CD4-positive, alpha-beta T cell treated with Interleukin-21 for 1 hour (primary cell): ENCODE measurements around the gene GPR176.
"Not testable (repeated sequence)": the region's sequence is repeated elsewhere in the genome, so short reads cannot be mapped to it uniquely, and the experiment has no call there.

ENCODE experiments used
- DNase-seq: peaks from one replicate; pipeline ENCODE4 v3.0.0-alpha.2; 2020

Gene GPR176

GRCh38 chr15:39934397-39935071 is 14.5 kb upstream of the GPR176 start:
- no peak for DNase-seq

GRCh38 chr15:39931615-39932014 is 11.5 kb upstream of the GPR176 start:
- no peak for DNase-seq

GRCh38 chr15:39926526-39926925 is 6.5 kb upstream of the GPR176 start:
- no peak for DNase-seq

GRCh38 chr15:39925112-39925842 is 5.2 kb upstream of the GPR176 start:
- no peak for DNase-seq

GRCh38 chr15:39924437-39924836 is 4.4 kb upstream of the GPR176 start:
- no peak for DNase-seq

- no peak for DNase-seq
These were observed 2.5 kb upstream of the GPR176 start for GRCh38 chr15:39922462-39923092.

- no peak for DNase-seq
These were observed 1.2 kb upstream of the GPR176 start for GRCh38 chr15:39921274-39921638.

- peak; percentile 75 for DNase-seq
These were observed 626 bp upstream of the GPR176 start for GRCh38 chr15:39920510-39921273.

GRCh38 chr15:39919411-39919747 is 687 bp downstream of the GPR176 start:
- no peak for DNase-seq

- no peak for DNase-seq
These were observed 1.2 kb downstream of the GPR176 start for GRCh38 chr15:39918688-39919385.

- no peak for DNase-seq
These were observed 5.1 kb downstream of the GPR176 start for GRCh38 chr15:39914977-39915376.

GRCh38 chr15:39909007-39909406 is 11.1 kb downstream of the GPR176 start:
- DNase-seq = no peak

- no peak for DNase-seq
These were observed 11.9 kb downstream of the GPR176 start for GRCh38 chr15:39908186-39908585.

- no peak for DNase-seq
These were observed 12.8 kb downstream of the GPR176 start for GRCh38 chr15:39907216-39907615.

- DNase-seq = no peak
These were observed 16.0 kb downstream of the GPR176 start for GRCh38 chr15:39904115-39904514.

- DNase-seq = no peak
These were observed 21.7 kb downstream of the GPR176 start for GRCh38 chr15:39898317-39898716.

GRCh38 chr15:39896846-39897245 is 23.2 kb downstream of the GPR176 start:
- DNase-seq = no peak

GRCh38 chr15:39896101-39896500 is 24.0 kb downstream of the GPR176 start:
- DNase-seq = no peak

- DNase-seq = not testable (repeated sequence)
These were observed 27.0 kb downstream of the GPR176 start for GRCh38 chr15:39893051-39893450.

GRCh38 chr15:39892418-39892817 is 27.6 kb downstream of the GPR176 start:
- no peak for DNase-seq

- no peak for DNase-seq
These were observed 29.4 kb downstream of the GPR176 start for GRCh38 chr15:39890621-39891020.

- DNase-seq = no peak
These were observed 30.5 kb downstream of the GPR176 start for GRCh38 chr15:39889601-39890000.

GRCh38 chr15:39888809-39889208 is 31.3 kb downstream of the GPR176 start:
- no peak for DNase-seq
